OCI-LY3 (cell line): ENCODE data around the gene B4GALNT2.

Source experiments
- CTCF ChIP-seq: fragments of 200-600, 300-600 bp; sonication (generic); IDR thresholded peaks from 2 replicates; pipeline ENCODE4 v1.5.1; 2014; ENCODE audit warnings: antibody characterized with exemption, low read length, low read depth
- EZH2phosphoT487 ChIP-seq: fragments of 200-600 bp; shearing (Covaris generic); IDR thresholded peaks from 2 replicates; pipeline ENCODE4 v1.6.1; 2018; ENCODE audit warnings: antibody characterized with exemption, mixed run types, low read depth

GRCh38 chr17:49112936-49113335 is 19.6 kb upstream of the B4GALNT2 start:
- no peak for TF ChIP-seq CTCF
- TF ChIP-seq EZH2phosphoT487: no peak
